KMS-11 (cell line): ENCODE data around the gene GGA3.
A peak's percentile ranks its signal among the peaks of the same experiment; 100 is the strongest.
"Not testable (repeated sequence)": the region's sequence is repeated elsewhere in the genome, so short reads cannot be mapped to it uniquely, and the experiment has no call there.

Experiments used
- H2AFZ ChIP-seq: fragments of 200-600 bp; sonication (generic); 2 replicates; pipeline ENCODE4 v1.6.1; 2016; ENCODE audit warnings: antibody characterized with exemption, mixed run types, low read depth
- H3K27ac ChIP-seq: fragments of 200-600 bp; sonication (generic); 2 replicates; pipeline ENCODE4 v1.6.1; 2016; ENCODE audit warnings: mild to moderate bottlenecking, mixed run types
- H3K27me3 ChIP-seq: fragments of 200-600 bp; sonication (generic); 2 replicates; pipeline ENCODE4 v1.6.1; 2017; ENCODE audit warnings: mild to moderate bottlenecking, low read depth, mixed run types, moderate library complexity; ENCODE audit not compliant: insufficient read depth
- H3K36me3 ChIP-seq: fragments of 200-600 bp; sonication (generic); 2 replicates; pipeline ENCODE4 v1.6.1; 2017; ENCODE audit warnings: mild to moderate bottlenecking, mixed run types; ENCODE audit not compliant: insufficient read depth
- H3K4me1 ChIP-seq: fragments of 200-600 bp; sonication (generic); 2 replicates; pipeline ENCODE4 v1.6.1; 2016; ENCODE audit warnings: mild to moderate bottlenecking, low read depth, mixed run types; ENCODE audit not compliant: poor library complexity, severe bottlenecking
- H3K4me2 ChIP-seq: fragments of 200-600 bp; sonication (generic); 2 replicates; pipeline ENCODE4 v1.7.0; 2016; ENCODE audit warnings: mild to moderate bottlenecking, mixed run types
- H3K4me3 ChIP-seq: fragments of 200-600 bp; sonication (generic); IDR thresholded peaks from 2 replicates; pipeline ENCODE4 v1.6.1; 2017; ENCODE audit warnings: low read depth, low read length, mixed read lengths; ENCODE audit not compliant: insufficient read depth
- H3K79me2 ChIP-seq: fragments of 200-600 bp; sonication (generic); 2 replicates; pipeline ENCODE4 v1.6.1; 2016; ENCODE audit warnings: low read depth, mixed run types; ENCODE audit not compliant: insufficient read depth
- H3K9ac ChIP-seq: fragments of 200-600 bp; sonication (generic); 2 replicates; pipeline ENCODE4 v1.6.1; 2016; ENCODE audit warnings: mild to moderate bottlenecking, mixed run types
- H4K20me1 ChIP-seq: fragments of 200-600 bp; sonication (generic); 2 replicates; pipeline ENCODE4 v1.6.1; 2016; ENCODE audit warnings: mild to moderate bottlenecking, mixed run types; ENCODE audit not compliant: insufficient read depth
- TF ChIP-seq, protein P1 (sequence below): fragments of 200-600 bp; sonication (generic); conservative IDR thresholded peaks from 2 replicates; pipeline ENCODE4 v1.6.1; 2017; ENCODE audit warnings: low read depth, mild to moderate bottlenecking, antibody characterized with exemption, low read length, moderate library complexity, mixed read lengths

GGA3 gene

DNA sequence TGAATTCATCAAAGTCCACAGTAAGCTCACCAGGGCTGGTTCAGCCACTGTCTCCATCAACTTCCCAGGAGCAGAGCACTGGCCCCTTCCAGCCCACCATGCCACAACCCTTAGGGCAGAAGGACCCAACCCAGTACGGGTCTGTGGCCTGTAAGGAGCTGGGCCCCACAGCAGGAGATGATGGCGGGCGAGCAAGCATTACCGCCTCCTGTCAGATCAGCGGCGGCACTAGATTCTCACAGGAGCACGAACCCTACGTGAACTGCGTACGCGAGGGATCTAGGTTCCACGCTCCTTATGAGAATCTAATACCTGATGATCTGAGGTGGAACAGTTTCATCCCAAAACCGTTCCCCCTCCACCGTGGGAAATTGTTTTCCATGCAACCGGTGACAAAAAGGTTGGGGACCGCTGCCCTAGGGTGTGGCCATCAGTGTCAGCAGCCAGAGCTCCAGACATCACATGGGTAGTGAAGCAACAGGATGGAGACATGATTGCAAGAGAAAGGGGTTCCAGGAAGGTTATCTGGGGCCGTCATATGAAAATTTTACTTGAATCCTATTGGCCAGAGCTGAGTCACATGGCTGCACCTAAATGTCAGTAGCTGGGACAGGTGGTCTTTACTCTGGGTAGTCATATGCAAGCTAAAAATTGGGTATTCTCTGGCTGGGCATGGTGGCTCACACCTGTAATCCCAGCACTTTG, 40.2 kb upstream of the GGA3 start:
- H3K36me3 ChIP-seq, result no peaks in the 10 kb centered on the region
- TF ChIP-seq, protein P1, sequence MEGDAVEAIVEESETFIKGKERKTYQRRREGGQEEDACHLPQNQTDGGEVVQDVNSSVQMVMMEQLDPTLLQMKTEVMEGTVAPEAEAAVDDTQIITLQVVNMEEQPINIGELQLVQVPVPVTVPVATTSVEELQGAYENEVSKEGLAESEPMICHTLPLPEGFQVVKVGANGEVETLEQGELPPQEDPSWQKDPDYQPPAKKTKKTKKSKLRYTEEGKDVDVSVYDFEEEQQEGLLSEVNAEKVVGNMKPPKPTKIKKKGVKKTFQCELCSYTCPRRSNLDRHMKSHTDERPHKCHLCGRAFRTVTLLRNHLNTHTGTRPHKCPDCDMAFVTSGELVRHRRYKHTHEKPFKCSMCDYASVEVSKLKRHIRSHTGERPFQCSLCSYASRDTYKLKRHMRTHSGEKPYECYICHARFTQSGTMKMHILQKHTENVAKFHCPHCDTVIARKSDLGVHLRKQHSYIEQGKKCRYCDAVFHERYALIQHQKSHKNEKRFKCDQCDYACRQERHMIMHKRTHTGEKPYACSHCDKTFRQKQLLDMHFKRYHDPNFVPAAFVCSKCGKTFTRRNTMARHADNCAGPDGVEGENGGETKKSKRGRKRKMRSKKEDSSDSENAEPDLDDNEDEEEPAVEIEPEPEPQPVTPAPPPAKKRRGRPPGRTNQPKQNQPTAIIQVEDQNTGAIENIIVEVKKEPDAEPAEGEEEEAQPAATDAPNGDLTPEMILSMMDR, result no peak

DNA sequence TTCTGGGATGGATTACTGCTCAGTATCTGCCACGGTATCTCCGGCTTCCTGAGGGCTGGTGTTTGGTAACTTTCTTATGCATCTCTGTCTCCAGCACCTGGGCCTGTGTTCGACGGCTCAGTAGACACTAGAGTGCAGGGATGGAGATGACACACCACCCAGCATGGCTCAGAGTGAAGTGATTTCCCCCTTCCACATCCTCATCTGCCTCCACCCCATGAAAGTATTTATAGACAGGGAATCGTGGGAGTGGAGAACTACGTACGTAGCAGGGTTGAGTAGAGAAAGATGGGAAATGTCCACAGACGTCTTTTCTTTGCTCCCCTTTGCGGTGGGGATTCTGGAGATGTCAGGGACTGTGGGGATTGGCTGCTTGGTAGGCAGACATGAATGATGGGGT, 39.6 kb upstream of the GGA3 start:
- Histone ChIP-seq H3K27ac (no peak overlapping the region), H3K79me2 (no peaks in the 10 kb centered on the region), H3K4me3 (no peak overlapping the region), H3K36me3 (no peaks in the 10 kb centered on the region), H3K4me2 (no peak overlapping the region), H3K27me3 (no peaks in the 10 kb centered on the region), H3K4me1 (peaks cover 31% of the 10 kb centered on the region), H4K20me1 (no peaks in the 10 kb centered on the region), H2AFZ (no peak overlapping the region), H3K9ac (no peak overlapping the region)
- TF ChIP-seq, protein P1, result no peak

More for the DNA sequence above, 40.2 kb upstream of the GGA3 start:
- no peaks in the 10 kb centered on the region for H4K20me1 ChIP-seq
- peaks cover 25% of the 10 kb centered on the region for H3K4me1 ChIP-seq
- no peak overlapping the region for H3K27ac ChIP-seq
- no peak overlapping the region for H3K4me2 ChIP-seq
- H3K79me2 ChIP-seq, result no peaks in the 10 kb centered on the region
- no peak overlapping the region for H2AFZ ChIP-seq
- no peak overlapping the region for H3K4me3 ChIP-seq
- no peak overlapping the region for H3K9ac ChIP-seq
- no peaks in the 10 kb centered on the region for H3K27me3 ChIP-seq

DNA sequence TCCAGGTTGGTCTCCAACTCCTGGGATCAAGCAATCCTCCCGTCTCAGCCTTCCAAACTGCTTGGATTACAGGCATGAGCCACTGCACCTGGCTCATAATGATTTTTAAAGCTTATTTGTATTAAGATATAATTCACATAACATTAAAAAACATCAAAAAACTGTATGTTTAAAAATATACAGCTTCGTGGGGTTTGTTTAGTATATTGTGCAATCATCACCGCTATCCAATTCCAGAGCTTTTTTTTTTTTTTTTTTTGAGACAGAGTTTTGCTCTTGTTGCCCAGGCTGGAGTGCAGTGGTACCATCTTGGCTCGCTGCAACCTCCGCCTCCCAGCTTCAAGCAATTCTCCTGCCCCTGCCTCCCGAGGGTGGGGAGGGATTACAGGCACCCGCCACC, 38.9 kb upstream of the GGA3 start:
- TF ChIP-seq, protein P1, result no peak
- H3K4me1 ChIP-seq, result peaks cover 39% of the 10 kb centered on the region
- H2AFZ ChIP-seq, result no peak overlapping the region

DNA sequence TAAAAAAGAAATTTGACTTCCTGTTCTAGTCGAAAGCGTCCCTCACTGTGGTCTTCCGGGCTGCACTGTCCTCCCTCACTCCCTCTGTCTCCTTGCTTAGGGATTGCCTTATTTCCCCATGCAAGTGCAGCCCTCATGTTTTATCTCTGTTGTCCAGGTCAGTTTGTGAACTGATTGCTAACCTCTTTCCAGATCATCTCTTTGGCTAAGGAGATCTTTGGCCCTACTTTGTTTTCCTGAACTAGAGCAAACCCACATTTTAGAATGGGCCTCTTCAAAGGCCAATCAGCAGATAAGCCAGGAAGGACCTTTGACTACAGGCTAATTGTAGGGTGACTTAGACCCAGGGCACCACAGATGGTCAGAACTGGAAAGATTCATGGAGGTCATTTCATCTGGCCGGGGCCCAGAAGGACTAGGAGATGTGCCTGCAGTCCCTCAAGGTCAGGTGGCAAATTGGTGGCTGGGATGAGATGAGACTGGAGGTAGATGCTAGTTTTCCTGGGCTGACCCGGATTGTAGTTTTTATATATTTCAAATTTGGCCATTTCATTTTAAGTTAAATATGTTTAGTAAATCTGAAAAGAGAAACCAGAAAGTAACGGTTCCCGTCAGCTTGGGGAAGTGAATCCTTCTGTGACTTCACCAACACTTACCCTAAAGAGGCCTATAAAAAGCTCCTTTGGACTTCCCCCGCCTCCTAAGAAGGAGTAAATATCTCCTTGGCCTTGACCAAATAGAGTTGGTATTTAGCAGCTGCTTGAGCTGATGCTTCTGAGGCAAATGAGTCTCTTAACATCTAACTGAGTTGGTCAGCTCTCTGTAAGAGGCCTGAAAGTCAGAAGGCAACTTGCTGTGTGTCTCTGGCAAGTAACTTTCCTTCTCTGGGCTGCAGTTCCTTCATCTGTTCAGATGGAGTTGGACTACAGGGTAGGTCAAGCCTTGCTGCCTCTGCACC, 34.1 kb upstream of the GGA3 start:
- Histone ChIP-seq H3K4me2 (peak overlapping the region; percentile 76), H2AFZ (peak overlapping the region; percentile 59; the same call in 1 of the 2 replicates), H3K27ac (peak overlapping the region; percentile 72), H3K79me2 (no peaks in the 10 kb centered on the region), H3K27me3 (no peaks in the 10 kb centered on the region), H3K9ac (no peak overlapping the region; the same call in 1 of the 2 replicates), H3K36me3 (no peaks in the 10 kb centered on the region), H4K20me1 (no peaks in the 10 kb centered on the region), H3K4me1 (peaks cover 66% of the 10 kb centered on the region), H3K4me3 (no peak overlapping the region)
- TF ChIP-seq, protein P1, result no peak

More for the DNA sequence above, 38.9 kb upstream of the GGA3 start:
- Histone ChIP-seq H3K27me3 (no peaks in the 10 kb centered on the region), H3K36me3 (no peaks in the 10 kb centered on the region), H3K27ac (no peak overlapping the region), H3K4me2 (no peak overlapping the region), H3K4me3 (no peak overlapping the region), H3K79me2 (no peaks in the 10 kb centered on the region), H4K20me1 (no peaks in the 10 kb centered on the region), H3K9ac (no peak overlapping the region)

DNA sequence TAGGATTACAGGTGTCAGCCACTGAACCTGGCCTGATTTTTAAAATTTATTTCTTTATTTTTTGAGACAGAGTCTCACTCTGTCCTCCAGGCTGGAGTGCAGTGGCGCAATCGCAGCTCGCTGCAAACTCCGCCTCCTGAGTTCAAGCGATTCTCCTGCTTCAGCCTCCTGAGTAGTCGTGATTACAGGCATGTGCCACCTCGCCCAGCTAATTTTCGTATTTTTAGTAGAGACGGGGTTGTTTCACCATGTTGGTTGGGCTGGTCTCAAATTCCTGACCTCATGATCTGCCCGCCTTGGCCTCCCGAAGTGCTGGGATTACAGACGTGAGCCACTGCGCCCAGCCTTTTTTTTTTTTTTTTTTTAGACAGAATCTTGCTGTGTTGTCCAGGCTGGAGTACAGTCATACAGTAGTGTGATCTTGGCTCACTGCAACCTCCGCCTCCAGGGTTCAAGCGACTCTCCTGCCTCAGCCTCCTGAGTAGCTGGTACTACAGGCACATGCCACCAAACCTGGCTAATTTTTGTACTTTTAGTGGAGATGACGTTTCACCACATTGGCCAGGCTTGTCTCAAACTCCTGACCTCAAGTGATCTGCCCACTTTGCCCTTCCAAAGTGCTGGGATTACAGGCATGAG, 31.5 kb upstream of the GGA3 start:
- H3K27me3 ChIP-seq, H3K9ac ChIP-seq, H3K4me3 ChIP-seq, H3K36me3 ChIP-seq, H2AFZ ChIP-seq, H4K20me1 ChIP-seq, H3K4me2 ChIP-seq, H3K79me2 ChIP-seq, H3K27ac ChIP-seq: not testable (repeated sequence)
- peaks cover 59% of the 10 kb centered on the region for H3K4me1 ChIP-seq
